AG04449 (cell line): ENCODE results near the gene PRDM16.

Experiments
- CTCF ChIA-PET: fragments of 350-600 bp; formaldehyde crosslinking; extraction: SDS; loops from one replicate; lab custom pipeline; 2021; ENCODE audit warnings: antibody characterized with exemption; lab: Yijun Ruan, JAX
- POLR2A ChIA-PET: fragments of 400-600, 350-600 bp; formaldehyde crosslinking; extraction: SDS; loops from one replicate; lab custom pipeline; 2020; ENCODE audit warnings: antibody characterized with exemption, inconsistent platforms; lab: Yijun Ruan, JAX
- DNase-seq: peaks from one replicate; pipeline ENCODE4 v3.0.0-alpha.2; 2010; ENCODE audit warnings: low read depth, low spot score
- H3K4me3 ChIP-seq: 2 replicates; pipeline ENCODE4 v1.5.1; 2011; ENCODE audit warnings: low read depth, mild to moderate bottlenecking, control low read depth, low read length
- TF ChIP-seq, protein P1 (sequence below): IDR thresholded peaks from one replicate; pipeline ENCODE4 v1.5.1; 2011; ENCODE audit warnings: mild to moderate bottlenecking, moderate library complexity, low read length, control low read depth, inconsistent platforms; ENCODE audit not compliant: insufficient read depth; ENCODE audit errors: missing control alignments

The PRDM16 gene

GRCh38 chr1:3119725-3120124, 50.7 kb downstream of the PRDM16 start:
- no peak for DNase-seq
- ChIA-PET POLR2A (no interaction called here), CTCF (no interaction called here)
- TF ChIP-seq, protein P1, sequence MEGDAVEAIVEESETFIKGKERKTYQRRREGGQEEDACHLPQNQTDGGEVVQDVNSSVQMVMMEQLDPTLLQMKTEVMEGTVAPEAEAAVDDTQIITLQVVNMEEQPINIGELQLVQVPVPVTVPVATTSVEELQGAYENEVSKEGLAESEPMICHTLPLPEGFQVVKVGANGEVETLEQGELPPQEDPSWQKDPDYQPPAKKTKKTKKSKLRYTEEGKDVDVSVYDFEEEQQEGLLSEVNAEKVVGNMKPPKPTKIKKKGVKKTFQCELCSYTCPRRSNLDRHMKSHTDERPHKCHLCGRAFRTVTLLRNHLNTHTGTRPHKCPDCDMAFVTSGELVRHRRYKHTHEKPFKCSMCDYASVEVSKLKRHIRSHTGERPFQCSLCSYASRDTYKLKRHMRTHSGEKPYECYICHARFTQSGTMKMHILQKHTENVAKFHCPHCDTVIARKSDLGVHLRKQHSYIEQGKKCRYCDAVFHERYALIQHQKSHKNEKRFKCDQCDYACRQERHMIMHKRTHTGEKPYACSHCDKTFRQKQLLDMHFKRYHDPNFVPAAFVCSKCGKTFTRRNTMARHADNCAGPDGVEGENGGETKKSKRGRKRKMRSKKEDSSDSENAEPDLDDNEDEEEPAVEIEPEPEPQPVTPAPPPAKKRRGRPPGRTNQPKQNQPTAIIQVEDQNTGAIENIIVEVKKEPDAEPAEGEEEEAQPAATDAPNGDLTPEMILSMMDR = no peak
- no peak overlapping the region for H3K4me3 ChIP-seq

DNA sequence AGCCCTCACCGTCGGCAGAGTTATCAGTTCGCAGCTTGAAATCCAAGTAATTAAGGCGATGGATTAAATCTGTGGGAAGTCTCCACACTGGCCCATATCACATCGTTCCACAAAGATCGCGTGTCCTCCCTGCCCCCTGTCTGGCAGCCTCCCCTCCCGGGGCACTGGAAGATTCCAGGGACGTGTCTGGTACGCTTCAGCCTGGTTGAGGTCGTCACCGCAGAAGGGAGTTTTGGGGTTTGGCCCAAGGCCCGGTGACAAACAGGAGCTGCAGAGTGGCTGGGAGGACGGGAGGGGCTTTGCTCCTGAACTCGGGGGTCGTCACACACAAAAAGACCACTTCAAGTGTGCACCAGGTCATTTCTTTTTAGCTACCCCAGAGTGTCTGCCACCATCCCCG, 51.1 kb downstream of the PRDM16 start:
- DNase-seq = no peak
- TF ChIP-seq, protein P1 = no peak
- H3K4me3 ChIP-seq = no peak overlapping the region
- POLR2A ChIA-PET = no interaction called here
- CTCF ChIA-PET = no interaction called here

- ChIA-PET POLR2A (no interaction called here), CTCF (no interaction called here)
- DNase-seq = no peak
- H3K4me3 ChIP-seq = no peak overlapping the region
- TF ChIP-seq, protein P1 = no peak
These were observed 52.0 kb downstream of the PRDM16 start for GRCh38 chr1:3120994-3121393.

GRCh38 chr1:3121401-3122210, 52.6 kb downstream of the PRDM16 start:
- TF ChIP-seq, protein P1 = no peak
- H3K4me3 ChIP-seq = no peak overlapping the region
- ChIA-PET CTCF (no interaction called here), POLR2A (no interaction called here)
- DNase-seq = no peak

DNA sequence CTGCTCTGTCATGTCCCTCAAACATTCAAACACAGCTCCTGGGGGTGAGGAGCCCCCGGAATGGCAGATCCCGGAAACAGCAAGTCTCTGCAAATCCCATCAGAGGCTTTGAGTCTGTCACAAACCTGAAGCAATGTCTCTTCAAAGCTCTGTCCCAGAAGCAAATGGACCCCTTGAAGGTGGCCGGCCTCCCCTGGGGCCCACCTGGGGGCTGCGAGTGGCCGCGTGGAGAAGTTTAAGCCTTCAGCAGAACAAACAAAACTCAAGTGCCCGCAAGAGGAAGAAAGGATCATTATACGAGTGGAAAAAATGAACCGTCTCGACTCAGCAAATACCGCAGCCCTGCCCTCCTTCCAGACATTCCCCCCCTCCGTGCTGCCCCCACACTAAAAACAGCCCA, 53.3 kb downstream of the PRDM16 start:
- TF ChIP-seq, protein P1 = no peak
- DNase-seq = no peak
- no peak overlapping the region for H3K4me3 ChIP-seq
- POLR2A ChIA-PET = no interaction called here
- CTCF ChIA-PET = no interaction called here

- POLR2A ChIA-PET = no interaction called here
- H3K4me3 ChIP-seq = no peak overlapping the region
- CTCF ChIA-PET = no interaction called here
- no peak for DNase-seq
- TF ChIP-seq, protein P1 = no peak
These were observed 55.2 kb downstream of the PRDM16 start for GRCh38 chr1:3124246-3124645.
